Epithelial cell of prostate (primary cell): ENCODE data around the gene TTC34.

ENCODE experiments used
- DNase-seq: peaks from one replicate; pipeline ENCODE4 v3.0.0-alpha.2; 2011; ENCODE audit warnings: low read depth, low spot score
- H3K27ac ChIP-seq: fragments of 450-650 bp; 2 replicates; pipeline ENCODE4 v1.5.1; 2017; ENCODE audit warnings: mild to moderate bottlenecking

Gene TTC34, protein sequence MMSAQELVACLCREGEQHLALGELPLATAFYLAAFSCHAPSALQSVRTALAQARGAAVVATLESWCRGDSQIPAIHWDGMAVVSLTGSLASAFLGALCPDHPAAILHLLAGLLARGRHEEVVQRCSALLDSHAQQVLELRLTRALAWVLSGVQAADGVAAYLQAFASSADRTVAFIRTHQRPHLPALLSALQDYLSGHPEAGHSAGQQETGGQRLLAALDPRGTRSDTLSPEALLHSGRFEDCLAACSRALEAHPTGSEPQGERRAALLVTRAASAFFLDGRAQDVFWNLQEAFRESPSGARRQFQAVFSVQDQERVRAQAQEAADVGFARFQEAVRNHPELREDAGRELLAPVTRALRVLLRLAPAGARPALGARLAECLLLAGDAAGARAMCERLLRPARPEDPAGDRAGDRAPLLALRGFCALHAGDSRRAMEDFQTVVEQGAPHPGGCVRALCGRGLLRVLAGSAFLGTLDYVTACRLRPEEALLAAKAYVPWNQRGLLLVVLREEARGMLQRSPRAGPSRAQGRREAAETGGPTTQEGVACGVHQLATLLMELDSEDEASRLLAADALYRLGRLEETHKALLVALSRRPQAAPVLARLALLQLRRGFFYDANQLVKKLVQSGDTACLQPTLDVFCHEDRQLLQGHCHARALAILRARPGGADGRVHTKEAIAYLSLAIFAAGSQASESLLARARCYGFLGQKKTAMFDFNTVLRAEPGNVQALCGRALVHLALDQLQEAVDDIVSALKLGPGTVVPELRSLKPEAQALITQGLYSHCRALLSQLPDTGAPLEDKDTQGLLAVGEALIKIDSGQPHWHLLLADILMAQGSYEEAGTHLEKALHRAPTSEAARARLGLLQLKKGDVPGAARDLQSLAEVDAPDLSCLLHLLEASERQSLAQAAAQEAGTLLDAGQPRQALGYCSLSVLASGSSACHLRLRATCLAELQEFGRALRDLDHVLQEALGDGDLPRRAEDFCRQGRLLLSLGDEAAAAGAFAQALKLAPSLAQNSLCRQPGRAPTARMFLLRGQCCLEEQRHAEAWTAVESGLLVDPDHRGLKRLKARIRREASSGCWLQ

DNA sequence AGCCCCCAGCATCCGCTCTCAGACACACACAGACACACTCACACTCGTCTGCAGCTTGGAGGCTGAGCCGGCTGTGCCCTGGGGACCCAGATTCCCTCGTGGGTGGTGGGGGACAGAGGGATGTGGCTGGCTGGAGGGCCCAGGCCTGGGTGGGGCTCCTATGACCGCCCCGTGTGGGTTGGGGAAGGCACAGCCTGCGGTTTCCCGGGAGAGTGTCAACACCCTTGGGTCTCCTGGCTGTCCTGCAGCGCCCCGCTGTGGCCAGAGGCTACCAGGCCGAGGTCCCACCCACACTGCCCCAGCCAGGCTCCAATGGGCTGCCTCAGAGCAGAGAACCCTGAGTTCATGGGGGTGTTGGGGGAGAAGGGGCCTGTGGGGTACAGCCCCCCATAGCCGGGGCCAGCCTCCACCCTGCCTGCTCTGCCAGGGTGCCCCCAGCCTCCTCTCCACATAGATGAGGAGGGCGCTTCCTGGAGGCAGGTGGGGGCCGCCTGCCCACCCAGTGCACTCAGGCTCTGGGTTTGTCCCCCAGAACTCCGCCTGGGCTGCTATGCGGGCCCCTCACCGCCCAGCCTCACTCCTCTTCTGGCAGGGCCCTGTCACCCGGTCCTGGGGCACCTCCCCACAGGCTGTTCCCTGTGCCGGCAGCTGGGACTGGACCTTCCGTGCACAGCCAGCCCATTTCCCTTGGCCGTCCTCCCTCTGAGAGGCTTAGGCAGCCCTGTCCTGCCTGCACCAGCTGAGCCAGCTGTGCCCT is at the start of gene TTC34:
TTC34 (minus strand) TSS at position 159 of the 757 bp plus-strand sequence. CDS start 866 bp downstream, outside the sequence.
- no peak for DNase-seq
- H3K27ac ChIP-seq, result no peak within 1 kb of the TSS

DNA sequence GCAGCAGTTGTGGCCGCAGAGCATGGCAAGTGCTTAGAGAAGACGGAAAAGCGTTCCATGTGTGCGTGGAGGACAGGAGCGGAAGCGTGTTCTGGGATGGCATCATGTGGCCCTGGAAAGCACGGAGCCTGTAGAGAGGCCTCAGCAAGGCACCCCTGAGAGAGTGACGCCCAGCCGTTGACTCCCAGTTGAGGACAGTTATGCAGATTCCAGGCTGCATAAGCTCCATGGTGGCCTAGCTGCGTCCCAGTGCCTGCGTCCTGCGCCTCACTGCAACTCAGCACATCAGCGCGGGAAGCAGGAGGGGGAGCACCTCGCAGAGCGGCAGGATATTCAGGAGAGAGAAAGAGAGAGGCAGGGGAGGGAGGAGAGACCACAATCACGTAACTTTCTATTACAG is 49.0 kb upstream of the TTC34 start:
- no peak for DNase-seq
- no peak overlapping the region for H3K27ac ChIP-seq

DNA sequence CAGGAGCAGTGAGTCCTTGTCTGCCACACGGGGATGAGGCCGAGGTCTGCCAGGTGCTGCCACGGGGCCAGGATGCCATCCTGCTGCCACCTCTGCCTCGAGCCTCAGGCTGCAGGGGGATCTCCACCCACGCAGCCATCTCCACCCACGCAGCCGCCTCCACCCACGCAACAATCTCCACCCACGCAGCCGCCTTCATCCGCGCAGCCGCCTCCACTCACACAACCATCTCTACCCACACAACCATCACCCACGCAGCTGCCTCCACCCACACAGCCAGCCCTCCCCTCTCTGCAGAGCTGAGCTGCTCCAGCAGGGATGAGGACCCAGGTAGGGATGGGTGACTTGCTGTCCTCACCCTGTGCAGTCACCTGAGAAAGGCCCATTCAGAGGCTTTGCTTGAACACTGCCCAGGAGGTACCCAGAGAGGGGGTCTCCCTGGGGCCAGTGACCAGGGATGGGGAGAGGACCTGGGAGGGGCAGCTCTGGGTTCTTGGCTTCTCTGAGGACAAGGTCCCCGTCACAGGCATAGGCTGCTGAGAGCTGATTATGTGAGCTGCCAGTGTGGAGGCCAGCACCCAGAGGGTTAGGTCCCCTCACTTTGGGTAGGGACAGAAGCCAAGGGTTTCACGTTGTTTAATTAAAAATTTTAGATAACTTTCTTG is 46.6 kb upstream of the TTC34 start:
- no peak overlapping the region for H3K27ac ChIP-seq
- no peak for DNase-seq

DNA sequence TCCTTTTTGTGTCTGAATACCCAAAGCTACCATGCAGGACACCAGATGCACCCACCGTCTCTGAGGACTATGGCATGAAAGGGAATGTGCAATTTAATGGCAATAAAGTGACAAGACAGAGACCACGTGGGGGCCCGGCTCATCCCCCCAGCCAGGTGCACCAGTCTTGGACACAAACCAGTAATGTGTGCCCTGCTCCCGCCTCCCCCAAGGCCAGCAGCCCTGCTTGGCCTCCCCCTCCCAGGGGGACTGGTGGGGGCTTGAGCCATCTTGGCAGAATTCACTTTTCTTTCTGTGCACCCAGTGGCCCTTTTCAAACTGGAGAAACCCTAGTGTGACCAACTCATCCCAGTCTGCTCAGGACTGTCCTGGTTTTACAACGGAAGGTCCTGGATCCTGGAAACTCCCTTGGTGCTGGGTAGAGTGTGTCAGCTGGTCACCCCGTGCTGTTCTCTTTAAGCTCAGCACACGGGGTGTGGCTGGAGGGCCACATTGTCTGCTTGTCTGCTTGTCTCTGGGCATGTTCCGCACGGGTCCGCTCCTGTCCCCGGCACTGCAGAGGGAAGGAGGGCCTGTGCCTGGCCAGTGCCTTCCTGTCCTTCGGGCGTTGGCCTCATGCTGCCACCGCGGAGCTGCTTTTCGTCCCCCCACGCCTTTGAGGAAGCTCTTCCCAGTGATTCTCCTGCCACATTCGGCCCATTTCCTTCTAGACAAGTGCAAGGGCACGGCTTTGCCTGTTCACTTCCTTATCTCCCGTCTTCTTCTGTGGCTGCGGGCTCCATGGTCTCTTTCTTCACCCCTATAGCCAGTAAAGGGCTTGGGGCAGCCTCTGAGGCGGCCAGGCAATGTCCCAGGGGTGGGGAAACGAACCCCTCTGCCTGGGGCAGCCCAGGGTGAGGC is 45.8 kb upstream of the TTC34 start:
- DNase-seq, result no peak
- no peak overlapping the region for H3K27ac ChIP-seq

DNA sequence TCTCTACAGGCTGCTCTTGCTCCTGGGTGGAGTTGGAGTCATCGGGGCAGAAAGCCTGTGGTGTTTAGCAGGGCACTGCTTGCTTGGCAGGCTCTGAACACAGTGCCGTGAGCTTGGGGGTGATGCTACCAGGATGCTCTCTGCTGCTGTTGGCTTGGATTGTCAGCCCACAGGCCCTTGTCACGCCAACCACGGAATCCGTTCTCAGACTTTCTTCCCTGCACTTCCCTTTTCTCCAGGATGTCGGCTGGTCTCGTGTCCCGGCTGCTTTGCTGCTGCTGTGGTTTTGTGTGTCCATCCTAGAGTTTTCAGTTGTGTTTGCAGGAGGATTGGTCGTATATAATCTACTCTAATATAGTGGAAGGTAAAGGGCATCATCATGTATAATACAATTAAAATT is 44.4 kb upstream of the TTC34 start:
- no peak overlapping the region for H3K27ac ChIP-seq
- no peak for DNase-seq

DNA sequence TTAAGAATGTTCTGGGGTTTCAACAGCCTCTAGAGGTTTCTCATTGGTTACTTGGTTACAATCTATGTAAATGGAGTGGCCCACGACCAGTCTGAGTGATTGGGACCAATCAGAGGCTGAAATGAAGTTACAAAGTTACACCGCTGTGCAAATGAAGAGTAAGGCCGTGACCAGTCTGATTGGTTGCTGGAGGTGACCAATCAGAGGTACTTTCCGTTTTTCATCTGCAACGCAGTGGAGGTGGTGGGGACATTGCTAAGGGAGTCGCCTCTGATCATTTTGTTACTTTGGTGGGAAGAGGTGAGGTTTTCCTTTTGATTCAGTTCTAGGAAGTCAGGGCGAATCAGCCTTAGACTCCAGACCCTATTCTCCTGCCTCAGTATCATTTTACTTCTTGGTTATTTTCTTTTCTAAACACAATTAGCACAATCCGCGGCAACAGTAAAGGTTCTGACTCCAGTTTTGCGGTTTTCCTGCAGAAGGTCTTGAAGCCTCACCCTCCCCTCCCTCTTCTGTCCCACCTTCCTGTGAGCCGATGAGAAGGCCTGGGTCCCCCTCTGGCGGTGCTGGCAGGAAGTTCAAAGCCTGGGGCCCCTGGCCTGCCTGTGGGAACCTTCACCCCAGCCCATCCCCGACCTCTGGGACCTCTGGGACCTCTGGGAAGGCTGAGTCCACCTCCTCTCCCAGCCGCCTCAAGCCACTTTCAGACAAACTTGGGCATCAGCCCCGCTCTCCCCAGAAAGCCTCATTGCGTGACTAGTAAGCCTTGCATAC is 38.7 kb upstream of the TTC34 start:
- no peak overlapping the region for H3K27ac ChIP-seq
- no peak for DNase-seq

DNA sequence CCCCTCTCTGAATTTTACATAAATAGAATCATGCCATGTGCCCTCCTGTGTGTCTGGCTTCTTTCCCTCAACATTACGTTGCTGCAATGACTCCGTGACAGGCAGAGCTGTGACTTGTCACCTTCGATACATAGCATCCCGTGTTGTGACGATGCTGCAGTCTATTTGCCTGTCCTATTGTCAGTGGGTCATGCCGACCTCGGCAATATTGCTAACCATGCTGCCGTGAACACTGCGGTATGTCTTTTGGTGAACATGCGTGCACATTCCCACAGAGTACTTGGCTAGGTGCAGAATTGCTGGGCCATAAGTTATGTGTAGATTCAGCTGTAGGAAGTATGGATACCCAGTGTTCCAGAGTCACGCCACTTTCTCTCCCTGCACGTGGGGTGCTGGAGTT is 36.3 kb upstream of the TTC34 start:
- H3K27ac ChIP-seq, result no peak overlapping the region
- no peak for DNase-seq

DNA sequence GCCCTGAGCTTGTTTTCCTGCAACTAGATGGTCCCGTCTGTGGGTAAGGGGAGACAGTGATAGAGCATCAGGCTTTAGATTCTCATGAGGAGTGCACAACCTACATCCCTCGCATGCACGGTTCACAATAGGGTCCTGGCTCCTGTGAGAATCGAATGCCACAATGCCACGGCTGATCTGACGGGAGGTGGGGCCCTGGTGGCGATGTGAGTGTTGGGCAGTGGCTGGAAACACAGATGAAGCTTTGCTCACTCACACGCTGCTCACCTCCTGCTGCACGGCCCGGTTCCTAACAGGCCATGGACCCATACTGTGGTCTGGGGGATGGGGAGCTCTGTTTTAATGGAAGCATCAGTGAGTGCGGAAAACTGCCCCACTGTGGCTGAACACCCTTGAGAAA is 35.8 kb upstream of the TTC34 start:
- no peak overlapping the region for H3K27ac ChIP-seq
- DNase-seq, result no peak

DNA sequence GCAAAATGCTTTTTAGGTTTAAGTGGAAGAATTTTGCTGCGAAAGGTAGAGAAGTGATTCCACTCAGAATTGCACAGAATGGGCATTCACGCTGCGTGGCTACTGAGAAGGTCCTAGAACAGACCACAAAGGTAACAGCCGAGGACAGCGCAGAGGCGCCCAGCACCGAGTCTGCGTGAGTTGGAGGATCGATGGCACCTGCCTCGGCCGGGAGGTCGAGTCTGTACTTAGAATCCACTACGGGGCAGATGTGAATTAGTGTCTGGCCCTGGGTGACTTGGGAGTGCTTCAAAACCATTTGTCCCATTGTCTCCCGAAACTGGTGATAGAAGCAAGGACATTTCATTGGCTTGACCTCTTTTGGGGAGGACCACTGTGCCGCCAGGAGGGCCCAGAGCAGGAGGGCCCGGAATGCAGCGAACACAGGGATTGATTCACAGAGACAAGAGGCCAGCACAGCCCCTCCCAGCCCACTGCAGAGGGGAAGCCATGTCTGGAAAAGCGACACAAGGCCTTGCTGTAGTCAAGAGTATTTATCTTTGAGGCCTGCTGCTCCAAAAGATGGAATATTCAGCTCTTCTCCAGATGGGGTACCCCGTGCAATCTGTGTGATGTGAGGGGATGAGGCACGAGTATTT is 35.0 kb upstream of the TTC34 start:
- H3K27ac ChIP-seq, result no peak overlapping the region
- no peak for DNase-seq

DNA sequence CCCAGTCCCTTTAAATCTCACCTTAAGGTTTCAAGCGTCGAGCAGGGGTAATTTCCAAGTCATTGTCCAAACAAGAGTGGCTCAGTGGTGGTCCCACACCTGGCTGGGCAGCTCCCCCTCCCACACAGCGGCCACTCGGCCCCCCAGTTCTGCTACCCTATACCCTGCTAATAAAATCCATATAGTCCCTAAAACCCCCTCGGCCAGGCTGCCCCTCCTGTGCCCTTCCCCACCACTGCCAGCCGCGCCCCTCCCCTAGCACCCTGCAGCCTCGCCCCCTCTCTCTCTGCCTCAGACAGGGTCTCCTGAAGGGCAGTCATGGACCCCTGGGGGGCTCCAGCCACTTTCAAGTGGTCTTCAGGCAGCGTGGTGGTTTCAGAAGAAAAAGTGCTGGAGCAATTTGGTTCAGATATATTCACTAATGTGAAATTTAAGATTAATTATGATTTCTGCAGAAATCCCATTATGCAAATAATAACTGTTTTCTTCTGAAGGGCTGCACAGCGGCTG is 34.2 kb upstream of the TTC34 start:
- DNase-seq, result no peak
- no peak overlapping the region for H3K27ac ChIP-seq

DNA sequence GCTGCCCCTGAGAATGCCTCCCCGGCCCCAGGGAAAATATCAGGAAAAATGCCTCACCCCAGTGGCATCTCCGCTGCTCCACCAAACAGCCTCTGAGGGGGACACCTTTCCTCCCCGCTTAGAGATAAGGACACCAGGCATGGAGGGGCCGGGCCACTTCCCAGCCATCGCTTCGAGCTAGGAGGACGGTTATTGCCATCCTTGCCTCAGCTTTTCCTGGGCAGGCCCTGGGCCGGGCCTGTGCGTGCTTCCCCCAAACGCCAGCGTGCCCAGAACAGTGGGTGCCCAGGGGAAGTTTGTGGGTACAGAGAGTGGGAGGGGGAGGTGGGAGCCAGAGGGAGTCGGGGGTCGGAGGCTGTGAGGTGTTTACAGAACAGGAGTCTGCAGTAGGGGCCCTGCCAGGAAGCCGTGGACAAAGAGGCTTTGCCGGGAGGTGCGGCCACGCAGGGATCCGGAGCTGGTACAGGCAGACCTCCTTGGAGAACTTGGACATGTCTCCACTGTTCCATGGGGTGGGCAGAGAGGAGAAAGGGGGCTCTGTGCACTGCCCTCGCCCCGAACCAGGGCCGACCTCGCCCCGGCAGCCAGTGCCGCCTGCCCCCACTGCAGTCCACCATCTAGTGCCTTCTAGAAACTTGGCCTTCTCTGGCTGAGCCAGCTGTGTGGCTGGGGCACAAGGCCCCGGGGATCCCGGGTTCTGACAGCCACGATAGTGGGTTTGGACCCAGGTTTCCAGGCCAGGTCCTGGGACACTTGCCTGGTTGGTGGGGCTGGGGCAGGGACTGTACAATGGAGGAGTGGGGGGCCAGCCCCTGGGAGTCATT is 33.5 kb upstream of the TTC34 start:
- no peak overlapping the region for H3K27ac ChIP-seq
- no peak for DNase-seq

DNA sequence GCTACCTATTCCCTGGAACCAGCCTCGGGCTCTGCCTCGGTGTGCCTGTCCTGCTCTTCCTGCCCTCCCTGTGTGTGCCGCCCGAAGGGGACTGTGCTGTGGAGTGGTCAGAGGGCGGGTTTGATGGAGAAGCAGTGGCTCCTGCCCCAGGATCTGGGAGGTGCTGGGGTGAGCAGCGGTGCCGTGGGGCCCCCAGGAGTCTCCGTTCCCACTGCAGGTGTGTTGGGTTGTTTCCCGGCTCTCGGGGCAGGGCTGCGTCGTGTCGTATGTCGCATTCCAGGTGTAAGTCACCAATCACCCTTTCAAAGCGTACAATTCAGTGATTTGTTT is 32.6 kb upstream of the TTC34 start:
- H3K27ac ChIP-seq, result no peak overlapping the region
- no peak for DNase-seq

DNA sequence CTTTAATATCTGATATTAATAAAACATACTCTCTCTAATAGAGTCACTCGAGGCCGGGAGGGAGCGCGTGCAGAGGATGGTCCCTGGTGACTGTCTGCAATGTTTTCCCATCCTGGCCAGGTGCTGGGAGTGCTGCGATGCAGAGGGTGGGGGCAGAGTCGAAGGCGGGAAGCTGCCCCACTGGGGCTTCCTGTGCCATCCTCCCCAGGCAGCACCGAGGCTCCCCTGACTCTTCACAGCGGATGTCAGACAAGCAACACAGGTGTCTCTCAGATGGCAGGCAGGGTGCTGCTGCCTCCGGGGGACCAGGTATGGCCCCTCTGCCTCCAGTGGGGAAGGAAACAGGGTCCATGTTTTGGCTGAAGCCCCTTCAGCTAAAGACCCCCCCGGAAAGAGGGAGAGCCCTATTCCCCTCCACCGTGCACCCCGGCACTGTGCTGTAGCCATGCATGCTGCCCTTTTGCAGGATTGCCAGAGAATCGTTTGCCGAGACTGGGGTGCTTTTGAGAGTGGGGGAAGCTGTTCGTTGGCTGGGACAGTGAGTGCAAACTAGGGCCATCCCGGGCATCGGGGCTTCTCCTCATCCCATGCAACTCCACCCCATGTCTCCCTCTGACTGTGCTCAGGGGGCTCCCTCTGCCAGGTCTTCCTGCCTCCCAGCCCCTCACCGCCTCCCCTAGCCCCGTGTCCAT is 32.1 kb upstream of the TTC34 start:
- DNase-seq, result no peak
- no peak overlapping the region for H3K27ac ChIP-seq

DNA sequence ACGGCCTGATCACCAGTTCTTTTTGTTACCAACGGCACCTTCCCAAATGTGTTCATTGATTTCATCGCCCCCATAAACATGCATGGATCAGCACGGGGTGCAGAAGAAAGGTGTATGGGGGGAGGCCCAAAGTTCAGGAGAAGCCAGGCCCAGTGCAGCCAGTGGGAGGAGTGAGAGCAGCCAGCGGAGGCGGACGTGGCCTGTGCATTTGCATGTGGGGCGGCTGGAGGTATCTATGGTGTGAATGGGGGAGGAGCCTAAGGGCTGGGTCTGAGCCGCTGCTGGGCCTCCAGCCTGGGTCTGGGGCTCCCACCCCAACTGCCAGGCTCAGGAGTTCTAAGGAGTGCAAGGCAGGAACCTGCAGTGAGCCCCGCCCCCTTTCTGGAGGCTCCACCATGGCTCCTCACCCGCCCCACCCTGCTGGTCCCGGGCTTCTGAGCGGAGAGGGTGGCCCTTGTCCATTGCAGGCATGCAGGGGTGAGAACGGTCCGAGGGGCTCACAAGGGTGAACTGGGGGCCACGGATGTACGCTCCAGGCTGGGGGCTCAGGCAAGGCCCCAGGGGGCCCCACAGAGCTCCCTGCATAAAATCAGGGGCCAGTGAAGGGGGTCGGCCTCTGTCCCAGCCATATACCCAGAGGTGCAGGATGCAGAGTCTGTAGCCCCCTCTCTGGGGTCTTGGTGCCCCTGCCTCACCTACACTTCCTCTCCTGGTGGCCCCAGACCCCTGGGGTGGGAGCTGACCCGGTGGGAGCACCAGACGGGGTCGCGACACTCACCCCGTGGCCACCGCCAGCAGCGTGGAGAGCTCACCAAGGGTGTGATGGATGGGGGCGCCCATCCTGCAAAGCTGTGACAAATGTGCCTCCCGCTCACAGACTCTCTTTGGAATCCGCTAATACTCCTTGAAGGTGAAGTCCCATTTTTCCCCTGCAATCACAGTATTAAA is 31.3 kb upstream of the TTC34 start:
- DNase-seq, result no peak
- H3K27ac ChIP-seq, result no peak overlapping the region

DNA sequence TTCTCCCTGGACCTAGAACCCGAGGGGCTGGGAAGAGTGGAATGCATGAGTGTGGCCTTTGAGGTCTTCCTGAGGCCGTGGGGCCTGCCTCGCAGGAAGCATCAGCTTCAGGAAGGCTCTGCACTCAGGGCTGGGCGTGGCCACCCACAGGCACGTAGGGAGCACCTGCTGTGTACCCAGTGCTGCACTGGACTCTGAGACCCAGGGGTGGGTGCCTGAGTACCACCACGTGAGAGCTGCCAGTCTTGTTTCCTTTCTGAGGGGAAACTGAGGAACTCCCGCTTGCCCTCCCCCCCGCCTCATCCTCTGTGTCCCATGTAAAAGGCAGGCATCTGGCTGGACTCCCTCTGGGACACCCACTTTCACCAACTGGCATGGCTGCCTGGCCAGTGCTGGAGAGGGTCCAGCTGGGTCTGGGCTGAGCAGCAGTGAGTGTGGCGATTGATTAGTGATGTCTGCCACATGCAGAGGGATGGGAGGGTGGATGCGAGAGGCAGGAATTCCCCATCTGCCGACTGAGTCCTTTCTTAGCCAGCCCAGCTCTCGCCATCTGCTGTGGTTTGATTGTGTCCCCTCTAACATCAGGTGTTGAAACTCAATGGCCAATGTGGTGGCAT is 30.2 kb upstream of the TTC34 start:
- H3K27ac ChIP-seq, result no peak overlapping the region
- no peak for DNase-seq
